H1 (cell line): Measurements from ENCODE around the gene RAB8B. TPM values are rescaled to one million over a fixed set of nuclear protein-coding genes. Genes with fewer than 3 reads are reported as not detected.

Experiments
- BACH1 ChIP-seq: IDR thresholded peaks from 2 replicates; pipeline ENCODE4 v1.6.1; 2012; ENCODE audit warnings: low read length, improper control_type of control experiment
- CBX5 ChIP-seq: fragments of 300-800, 300-1000 bp; sonication (generic); IDR thresholded peaks from 2 replicates; pipeline ENCODE4 v1.7.1; 2016; ENCODE audit warnings: antibody characterized with exemption, low read length, low read depth
- CHD2 ChIP-seq: IDR thresholded peaks from 2 replicates; pipeline ENCODE4 v1.6.1; 2012; ENCODE audit warnings: low read length, improper control_type of control experiment
- CREB1 ChIP-seq: IDR thresholded peaks from 2 replicates; pipeline ENCODE4 v1.6.1; 2012; ENCODE audit warnings: inconsistent platforms
- E2F6 ChIP-seq: IDR thresholded peaks from 2 replicates; pipeline ENCODE4 v1.6.1; 2012; ENCODE audit warnings: inconsistent platforms
- GTF2F1 ChIP-seq: IDR thresholded peaks from 2 replicates; pipeline ENCODE4 v1.6.1; 2012; ENCODE audit warnings: low read depth, low read length, improper control_type of control experiment, borderline replicate concordance
- JUN ChIP-seq: IDR thresholded peaks from 2 replicates; pipeline ENCODE4 v1.6.1; 2011; ENCODE audit warnings: low read depth, mild to moderate bottlenecking, improper control_type of control experiment, low read length
- NANOG ChIP-seq: IDR thresholded peaks from 2 replicates; pipeline ENCODE4 v1.6.1; 2011; ENCODE audit warnings: low read length, low read depth, mild to moderate bottlenecking, inconsistent platforms; ENCODE audit not compliant: insufficient read depth, poor library complexity, severe bottlenecking
- TAF7 ChIP-seq: optimal IDR thresholded peaks from 2 replicates; pipeline ENCODE3; 2011; ENCODE audit warnings: low read depth, mild to moderate bottlenecking, inconsistent platforms, low read length, moderate library complexity, borderline replicate concordance
- TCF12 ChIP-seq: IDR thresholded peaks from 2 replicates; pipeline ENCODE4 v1.6.1; 2011; ENCODE audit warnings: low read depth, mild to moderate bottlenecking, low read length
- YY1 ChIP-seq: IDR thresholded peaks from 2 replicates; pipeline ENCODE4 v1.6.1; 2011; ENCODE audit warnings: low read depth, mild to moderate bottlenecking, low read length
- polyA plus RNA-seq, 7 experiments: library from polyadenylated mRNA; depleted of rRNA in 3 of 7; stranded (reverse) in 5 of 7; unstranded in 2 of 7; fragments of >200 nt in 5 of 7; fragments of 200-250 nt in 2 of 7; gene quantifications; 1 replicate in 5 of 7; 2 replicates in 1 of 7; 4 replicates in 1 of 7; pipeline versions ENCODE4 v1.2.1 to v1.2.3, GENCODE V29; 2011 to 2013; ENCODE audit warnings: missing spikeins in 2 of 7, mixed read lengths in 2 of 7
- total RNA-seq: library from RNA; stranded (reverse); fragmentation: NEBNext Ultra II Directional; extraction: Animal tissue kit (Norgen Biotek cat#: 25700); gene quantifications from 2 replicates; pipeline ENCODE4 v1.2.1, GENCODE V29; 2021

Gene RAB8B
- total and polyA plus RNA-seq, 2 of the 8 experiments (the other 6 are each of a cell fraction or from before 2014, with no cell fraction given): 9.5 to 47.8 TPM

- TF ChIP-seq YY1 (no peak), TAF7 (no peak), TCF12 (no peak), CREB1 (no peak), CHD2 (no peak), E2F6 (no peak), JUN (no peak), BACH1 (no peak), CBX5 (no peak), NANOG (no peak), GTF2F1 (no peak)
Observed at GRCh38 chr15:63165166-63165859, 24.1 kb upstream of the RAB8B start (continued).
